Fibroblast of upper back skin (primary cell): ENCODE results near the gene CROT.
A peak's percentile ranks its signal among the peaks of the same experiment; 100 is the strongest.

ENCODE experiments used
- DNase-seq: peaks from one replicate; pipeline ENCODE4 v3.0.0-alpha.2; 2013

The CROT gene

GRCh38 chr7:87342231-87342630 lies 3.2 kb upstream of the CROT start:
- no peak for DNase-seq

DNA sequence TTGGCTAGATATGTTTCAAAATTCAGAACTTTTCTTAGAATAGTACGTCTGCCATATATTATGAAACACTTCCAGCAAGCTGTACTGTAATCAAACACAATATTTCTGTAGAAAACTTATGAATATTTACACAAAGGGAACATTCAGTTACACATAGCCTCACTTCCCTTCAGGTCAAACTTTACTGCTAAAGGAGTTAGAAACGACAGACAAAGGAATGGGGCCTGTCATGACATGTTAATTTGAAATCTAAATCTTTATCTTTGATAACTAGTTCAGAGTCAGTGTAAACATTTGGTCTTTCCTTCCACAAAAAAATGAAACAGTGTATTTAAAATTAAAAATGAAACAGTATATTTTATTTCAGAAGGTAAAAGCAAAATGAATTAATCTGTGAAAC lies 1.0 kb upstream of the CROT start:
- DNase-seq, result no peak

GRCh38 chr7:87345962-87346371 lies 503 bp downstream of the CROT start:
- DNase-seq, result no peak

- DNase-seq, result no peak
Observed at GRCh38 chr7:87347207-87347606, 1.7 kb downstream of the CROT start.

- no peak for DNase-seq
Observed at GRCh38 chr7:87347664-87348063, 2.2 kb downstream of the CROT start.

GRCh38 chr7:87354749-87355148 lies 9.3 kb downstream of the CROT start:
- DNase-seq, result peak; percentile 10

DNA sequence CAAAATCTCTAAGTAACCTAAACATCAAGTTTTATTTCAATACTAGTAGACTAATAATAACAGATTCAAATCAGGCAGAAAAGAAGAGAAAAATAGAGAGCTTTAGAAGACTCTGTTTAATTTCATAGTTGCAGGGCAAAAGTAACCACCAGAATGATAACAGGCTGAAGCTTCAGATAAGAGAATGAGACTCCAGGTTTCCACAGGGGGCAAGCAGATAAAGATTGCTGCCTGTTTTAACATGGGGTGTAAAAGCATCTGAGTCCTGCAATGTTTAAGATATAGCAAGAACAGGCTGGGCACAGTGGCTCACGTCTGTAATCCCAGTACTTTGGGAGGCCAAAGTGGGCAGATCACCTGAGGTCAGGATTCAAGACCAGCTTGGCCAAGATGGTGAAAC lies 11.0 kb downstream of the CROT start:
- DNase-seq, result no peak

DNA sequence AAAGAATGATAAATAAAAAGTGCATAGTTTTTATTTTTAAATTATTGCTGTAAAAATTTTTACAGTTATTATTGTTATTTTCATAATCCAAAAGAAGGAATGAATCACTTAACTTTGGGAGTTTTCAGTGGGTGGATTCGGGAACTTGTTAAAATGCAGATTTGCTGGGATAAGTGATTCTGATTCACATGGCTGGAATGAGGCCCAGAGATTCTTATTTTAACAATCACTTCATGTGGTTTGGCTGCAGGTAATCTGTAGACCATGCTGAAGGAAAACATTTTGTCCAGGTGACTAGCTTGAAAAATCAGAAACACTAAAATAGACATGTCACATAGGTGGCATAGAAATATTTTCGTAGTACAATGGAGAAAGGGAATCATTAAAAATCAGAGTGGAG lies 13.9 kb downstream of the CROT start:
- peak; percentile 43 for DNase-seq

DNA sequence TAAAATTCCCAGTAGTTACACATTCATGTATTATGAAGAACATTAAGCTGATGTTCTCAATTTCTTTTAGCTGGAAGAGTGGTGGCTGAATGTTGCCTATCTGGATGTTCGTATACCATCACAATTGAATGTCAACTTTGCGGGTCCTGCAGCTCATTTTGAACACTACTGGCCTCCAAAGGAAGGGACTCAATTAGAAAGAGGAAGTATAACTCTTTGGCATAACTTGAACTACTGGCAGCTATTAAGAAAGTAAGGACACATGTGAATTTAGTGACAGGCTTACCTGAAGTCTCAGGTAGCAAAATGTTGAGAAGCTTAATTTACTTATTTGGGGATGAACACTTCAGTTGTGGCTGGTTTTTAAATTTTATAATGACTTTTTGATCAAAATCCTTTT lies 15.9 kb downstream of the CROT start:
- no peak for DNase-seq

- DNase-seq, result no peak
Observed at GRCh38 chr7:87363342-87363741, 17.9 kb downstream of the CROT start.

DNA sequence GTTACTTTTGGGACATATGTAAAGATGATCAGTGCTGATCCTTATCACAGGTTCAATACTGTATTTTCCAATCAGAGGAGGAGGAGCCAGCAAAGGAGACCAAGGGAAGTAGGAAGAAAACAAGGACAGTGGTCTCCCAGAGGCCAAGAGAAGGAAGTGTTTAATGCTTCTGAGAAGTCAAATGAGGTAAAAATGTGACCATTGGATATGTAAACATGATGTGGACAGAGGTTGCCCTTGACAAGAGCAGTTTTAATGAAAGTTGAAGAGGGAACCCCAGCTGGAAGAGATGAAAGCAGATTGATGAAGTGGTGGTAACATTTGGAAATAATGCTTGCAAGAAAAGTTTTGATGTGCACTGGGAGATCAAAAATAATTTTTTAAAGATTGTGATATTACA lies 18.8 kb downstream of the CROT start:
- DNase-seq, result no peak

- DNase-seq, result no peak
Observed at GRCh38 chr7:87369216-87369615, 23.8 kb downstream of the CROT start.

DNA sequence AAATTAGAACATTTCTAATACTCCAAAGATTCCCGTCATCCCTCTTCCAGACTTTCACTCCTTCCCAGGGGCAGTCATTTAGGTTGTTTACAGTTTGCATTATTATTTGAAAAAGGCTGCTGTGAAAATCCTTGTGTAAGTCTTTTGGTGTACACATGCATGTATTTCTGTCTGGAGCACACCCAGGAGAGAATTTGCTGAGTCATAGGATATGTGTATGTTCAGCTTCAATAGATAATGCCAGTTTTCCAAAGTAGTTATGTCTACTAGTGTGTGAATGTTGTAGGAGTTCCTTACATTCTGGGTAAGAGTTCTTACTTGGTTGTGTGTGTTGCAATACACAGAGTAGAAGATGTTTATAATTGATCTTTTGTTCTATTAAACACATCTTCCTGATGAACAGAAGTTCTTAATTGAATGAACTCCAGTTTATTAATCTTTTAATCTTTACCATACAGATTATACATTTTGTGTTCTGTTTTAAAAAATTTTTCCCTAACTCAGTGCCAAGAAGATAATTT lies 25.3 kb downstream of the CROT start:
- DNase-seq, result peak; percentile 64

DNA sequence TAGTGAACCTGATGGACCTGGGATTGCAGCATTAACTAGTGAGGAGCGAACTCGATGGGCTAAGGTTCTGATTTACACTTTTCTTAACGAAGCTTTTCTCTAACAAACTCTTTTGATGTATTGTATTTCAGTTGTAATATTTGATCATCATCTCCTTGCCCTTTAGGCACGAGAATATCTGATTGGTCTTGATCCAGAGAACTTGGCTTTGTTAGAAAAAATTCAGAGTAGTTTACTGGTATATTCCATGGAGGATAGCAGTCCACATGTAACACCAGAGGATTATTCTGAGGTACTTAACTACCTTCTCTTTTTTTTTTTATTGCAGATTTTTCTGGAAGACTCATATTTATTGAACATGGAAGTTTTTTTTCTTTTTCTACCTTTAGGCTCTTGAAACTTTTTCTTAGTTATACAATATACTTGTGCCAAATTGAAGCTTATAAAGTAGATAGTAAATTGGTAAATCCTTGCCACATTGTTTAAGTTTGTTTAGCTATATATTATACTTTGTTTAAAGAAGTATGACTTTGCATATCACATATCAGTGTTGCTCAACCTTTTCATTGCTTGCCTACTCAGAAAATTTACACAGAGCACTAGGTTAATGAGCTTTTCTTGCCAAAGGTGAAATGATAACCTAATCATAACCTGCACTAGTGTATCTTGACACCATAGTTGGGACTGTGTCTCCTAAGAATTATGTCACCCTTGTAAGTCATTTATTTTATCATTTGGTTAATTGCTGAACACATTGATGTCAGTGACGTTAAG lies 30.4 kb downstream of the CROT start:
- no peak for DNase-seq

DNA sequence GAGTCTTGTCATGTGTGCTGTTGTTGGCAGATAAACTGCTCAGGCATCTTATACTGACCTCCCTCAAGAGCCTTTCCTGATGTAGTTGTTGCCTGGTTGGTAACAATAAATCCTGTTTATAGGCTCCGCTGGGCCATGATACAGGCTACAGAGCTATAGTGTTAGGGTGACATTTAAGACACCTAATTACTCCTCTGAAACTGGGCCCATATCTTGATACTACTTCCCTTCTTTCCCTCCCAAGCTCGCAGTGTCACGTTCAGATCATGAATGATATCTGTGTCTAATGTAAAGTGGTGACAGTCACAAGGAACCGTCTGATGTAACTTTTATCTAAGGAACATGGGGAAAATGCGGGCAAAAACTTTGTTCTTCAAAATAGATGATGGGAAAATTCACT lies 35.4 kb downstream of the CROT start:
- DNase-seq, result no peak

DNA sequence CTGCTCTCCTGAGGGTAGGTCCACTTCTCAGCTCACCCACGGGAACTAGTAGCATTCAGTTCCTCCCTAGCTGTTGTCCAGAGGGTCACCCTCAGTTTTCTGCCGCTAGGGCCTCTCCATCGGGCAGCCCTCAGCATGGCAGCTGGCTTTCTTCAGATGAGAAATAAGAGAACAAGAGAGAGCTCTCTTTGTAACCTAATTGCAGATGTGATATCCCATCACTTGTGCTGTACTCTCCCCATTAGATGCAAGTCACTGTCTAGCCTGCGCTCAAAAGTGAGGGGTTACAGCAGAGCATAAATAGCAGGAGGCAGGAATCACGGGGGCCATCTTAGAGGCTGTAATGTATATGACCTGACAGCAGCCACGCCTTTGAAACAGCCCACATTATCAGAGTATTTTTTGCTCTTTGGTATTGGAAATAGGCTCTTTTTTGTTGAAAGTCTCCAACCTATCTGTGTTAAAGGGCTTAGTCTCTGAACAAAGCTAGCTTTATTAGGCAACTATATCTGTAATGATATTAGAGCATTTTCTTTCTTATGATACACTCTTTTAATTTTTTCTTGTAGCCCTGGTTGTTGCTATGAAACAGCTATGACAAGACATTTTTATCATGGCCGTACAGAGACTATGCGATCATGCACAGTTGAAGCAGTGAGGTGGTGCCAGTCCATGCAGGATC lies 45.7 kb downstream of the CROT start:
- DNase-seq, result no peak

GRCh38 chr7:87395442-87396020 lies 50.1 kb downstream of the CROT start:
- no peak for DNase-seq

DNA sequence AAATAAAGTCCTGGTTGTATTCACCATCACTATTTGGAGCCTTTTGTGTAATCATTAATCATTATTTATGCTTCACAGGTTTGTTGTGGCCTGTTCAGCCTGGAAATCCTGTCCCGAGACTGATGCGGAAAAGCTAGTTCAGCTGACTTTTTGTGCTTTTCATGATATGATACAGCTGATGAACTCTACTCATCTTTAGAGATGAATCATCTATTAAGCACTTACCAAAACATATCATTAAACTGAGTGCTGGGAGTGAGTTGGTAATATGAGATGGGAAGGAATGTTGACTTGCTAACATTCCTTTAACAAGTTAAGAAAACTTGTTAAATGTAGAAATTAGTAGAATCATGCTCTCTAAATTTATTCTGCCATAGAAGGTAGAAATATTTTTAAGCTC lies 53.0 kb downstream of the CROT start:
- DNase-seq, result peak; percentile 75

- DNase-seq, result no peak
Observed at GRCh38 chr7:87404674-87405073, 59.2 kb downstream of the CROT start.

DNA sequence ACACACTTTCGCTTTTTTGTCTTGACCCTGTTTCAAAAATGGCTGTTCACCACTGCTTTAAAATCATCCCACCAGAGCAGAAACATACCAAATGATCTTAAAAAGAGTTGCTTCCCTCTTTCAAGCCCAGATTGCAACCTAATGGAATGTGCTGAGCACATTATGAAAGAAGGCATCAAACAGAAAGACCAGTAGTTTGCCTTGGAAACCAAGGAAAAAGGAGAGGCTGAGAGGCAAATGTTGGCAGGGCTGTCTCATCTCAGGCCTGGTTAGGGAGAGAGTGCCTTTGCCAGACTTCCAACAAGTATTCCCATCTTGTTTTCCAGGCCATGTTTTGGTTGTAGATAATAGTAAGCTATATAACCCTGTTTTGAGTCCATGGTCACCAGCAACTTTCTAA lies 65.7 kb downstream of the CROT start:
- no peak for DNase-seq

DNA sequence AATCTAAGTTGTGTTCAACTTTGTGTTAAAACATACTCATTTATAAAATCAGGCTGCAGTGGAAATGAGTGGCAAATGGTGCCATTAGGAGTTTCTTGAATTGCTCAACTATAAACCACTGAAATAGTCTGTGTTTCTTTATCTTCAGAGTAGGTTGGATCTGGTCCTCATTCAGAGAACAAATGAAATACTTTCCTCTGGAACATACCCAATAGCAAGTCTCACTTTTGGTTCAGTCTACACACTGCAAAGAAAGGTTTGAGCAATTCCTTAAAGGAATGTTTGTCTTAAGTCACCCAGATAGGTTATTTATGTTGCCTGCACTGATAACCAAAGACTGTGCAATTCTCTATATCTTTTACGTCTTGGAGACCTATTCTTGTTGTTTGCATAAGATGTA lies 67.6 kb downstream of the CROT start:
- DNase-seq, result peak; percentile 18

DNA sequence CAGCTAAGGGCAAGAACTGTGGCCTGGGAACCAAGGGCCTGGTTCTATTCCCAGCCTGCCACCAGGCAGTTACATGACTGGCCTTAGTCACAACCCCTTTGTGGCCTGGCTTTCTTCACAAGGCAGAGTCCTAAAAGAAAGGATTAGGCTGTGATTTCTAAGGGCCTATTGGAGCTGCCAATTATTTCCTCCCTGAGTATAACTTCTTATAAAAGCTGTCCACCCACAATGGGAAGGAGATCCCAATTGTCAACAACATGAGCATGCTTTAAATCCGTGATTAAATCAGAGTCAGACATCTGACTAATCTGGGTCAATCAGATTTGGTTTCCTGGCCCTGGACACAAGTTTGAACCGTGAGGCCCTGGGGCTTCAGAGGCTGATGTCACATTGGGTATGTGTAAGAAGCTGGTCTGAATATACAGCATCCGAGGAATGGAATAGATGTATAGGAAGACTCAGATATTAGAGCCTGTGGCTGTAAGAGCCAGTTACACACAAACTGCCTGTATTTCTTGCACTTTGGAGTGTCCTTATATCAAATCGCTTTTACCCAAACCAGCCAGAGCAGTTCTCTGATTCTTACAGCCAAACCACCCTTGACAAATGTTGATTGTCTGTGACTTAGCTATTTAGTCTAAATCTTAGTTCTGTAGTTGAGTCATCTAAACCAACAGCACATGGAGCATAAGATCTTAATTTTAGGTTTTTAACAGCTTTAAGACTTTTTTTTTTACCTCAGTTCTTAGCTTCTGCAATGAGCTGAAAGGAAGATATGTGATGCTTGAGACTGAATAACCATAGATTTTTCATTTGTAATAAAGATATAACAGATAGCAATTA lies 68.7 kb downstream of the CROT start:
- DNase-seq, result peak; percentile 62

- DNase-seq, result no peak
Observed at GRCh38 chr7:87414794-87415188, 69.3 kb downstream of the CROT start.
